HG03342 (cell line): ENCODE measurements around the gene MAPK10.

ENCODE experiments used
- ATAC-seq: cut with Tn5 transposase; IDR thresholded peaks from one replicate; pipeline ENCODE4 v1.9.1; 2021; ENCODE audit warnings: mild to moderate bottlenecking, moderate library complexity; ENCODE audit not compliant: unreplicated experiment

MAPK10 gene

DNA sequence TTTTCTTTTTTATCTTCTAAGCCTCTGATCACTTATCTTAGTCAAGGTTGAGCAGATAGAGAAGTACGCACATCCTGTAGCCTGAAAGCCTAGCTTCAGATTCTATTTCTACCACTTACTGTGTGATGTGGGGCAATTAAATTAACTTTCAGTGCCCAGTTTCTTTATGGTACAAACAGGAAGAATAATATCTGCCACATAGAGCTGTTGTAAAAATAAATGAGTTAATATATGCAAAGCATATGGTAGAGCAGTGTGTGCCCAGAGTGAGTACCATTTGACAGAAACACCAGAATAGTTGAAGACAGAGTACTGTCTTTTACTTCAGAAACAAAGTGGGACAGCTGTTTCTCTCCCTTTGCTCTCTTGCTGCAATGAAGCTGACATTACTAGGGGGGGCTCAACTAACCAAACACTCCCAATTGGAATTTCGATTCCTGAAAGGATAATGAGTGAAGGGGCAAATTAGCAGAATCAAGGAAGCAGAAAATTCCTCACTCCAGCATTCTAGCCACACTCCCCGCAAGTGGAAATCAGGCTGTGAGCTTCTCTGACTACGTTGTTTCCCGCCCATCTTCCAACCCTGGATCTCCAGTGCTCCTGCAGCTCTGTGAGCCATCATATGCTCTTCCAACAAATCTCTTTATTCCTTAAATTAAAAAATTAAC, 80.4 kb downstream of the MAPK10 start:
- no peak for ATAC-seq

DNA sequence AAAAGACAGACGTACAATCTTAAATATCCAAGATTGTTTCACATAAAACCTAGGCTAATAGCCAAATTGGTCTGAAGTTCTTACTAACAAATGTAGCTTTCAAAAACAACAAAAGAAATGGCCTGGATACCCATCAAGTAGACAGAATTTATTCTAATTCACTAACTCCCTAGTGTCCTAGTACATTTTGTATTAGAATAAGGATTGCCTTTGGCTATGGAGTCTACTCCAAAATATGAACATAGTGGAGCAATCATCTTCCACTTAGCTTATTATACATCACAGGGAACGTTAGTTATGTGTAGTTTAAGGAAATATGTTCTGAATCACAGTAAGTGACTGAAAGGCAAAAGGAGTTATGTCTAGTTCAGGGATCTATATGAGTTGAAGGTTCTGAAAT, 81.7 kb downstream of the MAPK10 start:
- ATAC-seq, result no peak

DNA sequence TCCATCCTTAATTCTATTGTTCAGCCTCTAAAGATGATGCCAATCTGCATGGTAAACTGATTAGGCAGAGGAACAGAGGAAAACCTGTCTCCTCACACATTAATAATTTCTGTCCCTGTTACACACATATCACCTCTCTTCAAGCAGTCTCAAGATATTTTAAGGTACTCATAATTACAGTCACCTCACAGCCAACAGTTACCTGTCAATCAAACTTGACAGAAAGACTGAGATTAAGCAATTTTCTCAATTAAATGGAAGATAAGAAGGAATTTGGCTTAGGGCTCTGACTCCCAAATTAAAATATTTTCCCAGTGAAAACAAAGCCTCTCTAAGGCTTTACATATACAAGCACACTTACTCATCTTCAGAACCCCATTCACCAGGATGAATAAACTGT, 85.2 kb downstream of the MAPK10 start:
- no peak for ATAC-seq

DNA sequence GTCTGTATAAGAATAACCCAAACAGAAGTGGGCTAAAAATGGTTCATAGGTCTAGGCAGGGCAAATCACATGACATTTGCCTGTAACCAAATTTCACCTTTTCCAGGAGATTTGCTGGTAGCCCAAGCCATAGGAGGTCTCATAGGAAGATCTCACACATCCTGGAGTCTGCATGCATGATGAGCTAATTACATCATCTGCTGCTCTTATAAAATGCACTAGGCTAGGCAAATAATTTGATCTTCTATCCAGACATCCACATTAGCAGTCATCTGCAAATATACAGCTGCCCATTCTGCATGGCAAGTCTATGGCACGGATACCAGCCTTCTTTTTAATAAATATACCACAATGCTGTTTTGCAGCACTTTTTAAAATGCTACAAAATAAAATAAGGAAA, 87.2 kb downstream of the MAPK10 start:
- ATAC-seq, result no peak

DNA sequence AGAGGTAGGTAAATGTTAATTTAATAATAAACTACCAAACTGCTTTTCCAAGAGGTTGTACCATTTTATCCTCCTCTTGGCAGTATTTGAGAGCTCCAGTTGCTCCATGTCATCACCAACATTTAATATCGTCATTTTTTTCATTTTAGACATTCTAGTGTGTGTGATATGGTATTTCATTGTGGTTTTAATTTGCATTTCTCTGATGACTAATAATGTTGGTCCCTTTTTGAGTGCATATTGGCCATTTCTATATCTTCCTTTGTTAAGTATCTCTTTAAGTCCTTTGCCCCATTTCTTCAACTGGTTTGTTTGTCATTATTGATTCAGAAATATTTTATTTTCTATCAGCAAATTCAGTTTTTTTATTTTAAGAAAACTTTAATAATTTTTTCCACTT, 88.8 kb downstream of the MAPK10 start:
- peak; percentile 58 for ATAC-seq

DNA sequence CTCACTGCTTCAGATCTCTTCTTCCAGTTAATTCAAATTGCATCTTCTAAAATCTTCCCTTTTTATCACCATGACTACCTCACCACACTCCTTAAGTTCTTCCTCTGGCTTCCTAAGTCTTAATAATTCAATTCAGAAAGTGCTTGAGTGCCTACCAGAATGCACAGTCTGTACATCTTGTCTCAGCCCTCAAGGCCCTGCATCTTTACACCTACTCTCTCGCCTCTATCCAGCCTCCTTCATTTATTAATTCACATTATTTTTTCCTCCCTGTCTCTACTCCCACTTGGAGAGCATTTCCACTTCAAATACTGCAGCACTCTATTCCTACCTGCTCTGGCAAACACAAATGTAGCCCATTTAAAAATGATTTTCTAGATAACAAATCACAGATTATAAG, 90.5 kb downstream of the MAPK10 start:
- ATAC-seq, result no peak

DNA sequence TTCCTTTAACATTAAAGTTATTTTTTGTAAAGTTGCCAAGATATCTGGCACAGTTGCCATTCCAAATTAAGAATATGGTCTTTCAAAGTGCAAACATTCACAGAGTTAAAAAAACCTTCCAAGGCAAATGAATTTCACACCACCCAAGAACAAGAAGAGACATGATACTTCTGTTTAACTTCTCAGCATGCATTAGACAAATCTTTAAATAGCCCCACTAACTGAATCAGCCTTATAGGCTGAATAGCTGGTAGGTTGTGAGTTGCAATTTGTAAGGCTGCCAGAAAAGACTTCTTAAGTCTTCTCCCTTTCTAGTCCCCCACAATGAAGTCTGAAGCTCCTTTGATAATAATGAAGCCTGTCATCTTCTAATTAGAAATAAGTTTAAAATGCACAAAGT, 95.6 kb downstream of the MAPK10 start:
- ATAC-seq, result no peak

DNA sequence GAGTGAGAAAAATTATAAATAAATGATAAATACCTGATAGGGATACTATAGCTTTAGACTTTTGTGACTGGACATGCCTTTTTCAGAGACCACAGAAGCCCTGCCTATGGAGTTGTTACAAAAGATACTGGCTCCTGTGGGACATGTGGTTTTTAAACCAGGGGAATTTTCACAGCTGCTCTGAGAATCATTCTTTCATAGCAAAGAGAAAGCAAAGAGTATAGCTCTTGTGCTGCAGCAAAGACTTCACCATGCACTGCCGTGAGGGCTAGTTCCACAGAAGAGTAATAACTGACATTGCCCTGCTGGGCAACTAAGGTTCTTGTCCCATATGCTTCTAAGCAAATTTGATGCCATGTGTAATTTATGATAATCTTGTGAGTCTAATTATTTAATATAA, 98.2 kb downstream of the MAPK10 start:
- no peak for ATAC-seq

DNA sequence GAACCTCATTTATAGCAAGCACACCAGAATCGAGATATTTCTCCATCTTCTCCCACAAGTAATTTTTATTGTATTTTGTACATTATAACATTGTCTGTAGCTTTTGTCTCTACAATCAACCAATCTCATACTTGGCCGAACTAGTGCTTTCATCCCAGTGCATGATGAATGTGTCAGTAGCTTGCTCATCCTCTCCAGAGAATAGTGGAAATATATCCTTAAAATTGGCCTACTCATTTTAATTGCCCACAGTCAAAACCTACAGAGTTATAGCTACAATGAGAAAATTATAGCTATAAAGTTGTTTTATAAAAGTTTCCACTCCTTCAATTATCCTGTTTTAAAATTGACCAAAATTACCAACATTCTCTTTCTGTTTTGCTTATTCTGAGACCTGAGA, 103.8 kb downstream of the MAPK10 start:
- ATAC-seq, result no peak

DNA sequence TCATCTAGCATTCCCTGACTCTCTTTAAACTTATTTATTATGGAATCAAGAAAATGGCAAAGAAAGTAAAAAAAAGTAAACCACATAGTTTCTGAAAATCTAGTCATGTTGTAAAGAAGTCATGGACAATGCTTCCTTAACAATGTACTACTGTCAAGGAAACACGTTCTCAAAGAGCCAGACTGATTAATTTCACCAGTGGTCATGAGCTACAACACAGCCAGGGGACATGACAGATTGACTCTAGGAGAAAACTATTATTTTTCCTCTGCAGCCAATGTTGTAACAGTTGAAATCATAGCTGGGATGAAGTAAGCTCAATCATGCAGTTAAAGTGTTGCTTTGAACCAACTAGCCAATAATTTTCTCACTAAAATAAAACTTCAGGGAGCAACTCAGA, 109.2 kb downstream of the MAPK10 start:
- no peak for ATAC-seq

DNA sequence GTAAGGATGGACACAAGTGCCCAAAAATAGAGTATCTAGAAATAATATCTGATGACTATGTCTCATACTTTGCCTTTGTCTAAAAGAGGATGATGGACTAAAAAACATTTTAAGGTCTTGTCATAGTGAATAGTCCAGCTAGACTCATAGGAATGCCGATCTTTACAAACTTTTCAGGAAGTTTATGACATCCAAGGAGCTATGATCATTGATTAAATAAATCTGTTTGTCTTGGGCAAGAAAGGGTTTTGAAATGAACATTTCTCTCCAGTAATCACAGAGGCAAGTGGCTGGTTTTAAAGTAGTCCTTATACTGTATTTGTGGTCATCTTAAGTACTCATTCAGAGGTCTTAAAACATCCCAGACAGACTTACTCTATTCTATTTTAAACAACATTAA, 109.8 kb downstream of the MAPK10 start:
- no peak for ATAC-seq

DNA sequence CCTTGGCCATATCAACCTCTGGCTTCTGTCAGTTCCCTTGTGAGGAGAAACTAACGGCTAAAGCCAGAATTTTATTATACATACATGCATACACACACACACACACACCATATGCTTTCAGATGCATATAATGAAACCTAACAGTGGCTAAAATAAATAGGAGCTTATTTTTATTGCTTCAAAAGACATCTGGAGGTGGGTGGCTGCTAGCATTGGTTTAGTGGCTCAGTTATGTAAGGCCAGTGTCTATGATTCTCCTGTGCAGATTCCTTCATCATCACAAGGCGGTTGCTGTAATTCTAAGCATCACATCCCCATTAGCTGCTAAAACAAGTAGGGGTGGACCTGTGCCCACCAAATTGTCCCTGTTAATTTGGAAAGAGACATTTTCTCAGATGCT, 110.8 kb downstream of the MAPK10 start:
- ATAC-seq, result no peak

DNA sequence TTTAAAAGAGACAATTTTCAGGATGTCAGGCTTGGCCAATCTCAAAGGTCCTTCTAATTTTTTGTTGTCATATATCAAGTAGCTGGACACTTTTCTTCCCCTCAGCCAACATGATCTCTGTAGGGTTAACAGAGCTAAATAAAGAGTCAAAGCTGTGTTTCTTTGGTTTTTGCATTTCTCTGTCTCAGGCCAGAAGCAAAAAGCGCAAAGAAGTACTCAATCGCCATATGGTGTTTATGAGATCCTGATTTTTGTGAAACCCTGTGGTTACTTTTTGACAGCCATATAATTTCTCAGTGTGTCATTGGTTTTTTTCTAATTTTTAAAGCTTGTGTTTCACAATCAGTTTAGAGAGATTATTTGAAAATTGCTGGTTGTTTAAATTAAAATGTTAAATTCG, 111.9 kb downstream of the MAPK10 start:
- ATAC-seq, result no peak

DNA sequence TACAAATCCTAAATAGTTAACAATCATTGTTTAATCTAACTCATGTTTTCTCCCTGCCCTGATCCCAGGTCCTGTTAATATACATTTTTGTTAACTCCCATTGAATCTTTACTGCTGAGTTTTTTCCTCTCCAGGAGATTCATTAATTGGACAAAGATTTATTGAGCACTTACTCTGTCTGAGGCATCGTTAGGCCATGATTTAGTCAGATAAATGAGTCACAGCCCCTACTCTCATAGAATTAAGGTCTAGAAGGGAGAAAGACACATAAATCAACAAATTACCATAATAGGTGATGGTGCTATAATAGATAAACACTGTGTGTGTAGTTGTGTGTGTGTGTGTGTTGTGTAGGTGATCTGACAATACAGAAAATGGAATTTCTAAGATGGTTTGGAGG, 112.5 kb downstream of the MAPK10 start:
- no peak for ATAC-seq

DNA sequence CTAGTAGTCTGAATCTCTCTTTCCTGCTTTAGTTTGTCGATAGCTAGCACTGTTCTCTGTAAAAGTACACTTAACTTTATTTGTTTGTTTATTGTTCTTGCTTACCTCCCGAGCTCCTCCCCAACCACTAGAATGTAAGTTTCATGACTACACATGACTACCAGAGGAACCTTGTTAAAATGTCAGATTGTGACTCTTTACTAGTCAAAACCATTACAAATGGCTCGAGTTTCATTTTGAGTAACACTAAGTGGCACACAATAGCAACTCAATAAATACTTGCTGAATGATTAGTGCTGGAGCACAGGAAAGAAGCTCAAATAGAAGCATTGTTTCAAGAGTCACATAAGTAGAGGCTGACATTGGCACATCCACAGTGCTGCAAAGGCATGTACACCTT, 116.1 kb downstream of the MAPK10 start:
- ATAC-seq, result no peak

DNA sequence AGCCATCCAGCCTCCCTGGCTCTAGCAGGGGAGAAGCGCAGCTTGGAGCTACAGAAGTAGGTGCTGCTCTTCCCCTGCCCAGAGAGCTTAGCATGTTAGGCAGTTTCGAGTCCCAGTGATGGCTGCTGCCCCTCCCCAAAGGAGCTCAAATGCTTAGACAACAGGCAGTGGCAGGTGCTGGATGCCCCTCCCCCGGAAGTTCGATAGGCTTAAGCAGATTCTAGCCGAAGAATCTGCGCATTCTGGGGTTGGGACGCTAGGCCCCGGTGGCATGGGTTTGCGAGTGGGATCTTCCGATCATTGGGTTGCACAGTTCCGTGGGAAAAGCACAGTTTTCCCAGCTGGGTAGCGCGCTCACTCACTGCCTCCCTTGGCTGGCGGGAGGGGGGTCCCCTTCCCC, 117.2 kb downstream of the MAPK10 start:
- ATAC-seq, result no peak

DNA sequence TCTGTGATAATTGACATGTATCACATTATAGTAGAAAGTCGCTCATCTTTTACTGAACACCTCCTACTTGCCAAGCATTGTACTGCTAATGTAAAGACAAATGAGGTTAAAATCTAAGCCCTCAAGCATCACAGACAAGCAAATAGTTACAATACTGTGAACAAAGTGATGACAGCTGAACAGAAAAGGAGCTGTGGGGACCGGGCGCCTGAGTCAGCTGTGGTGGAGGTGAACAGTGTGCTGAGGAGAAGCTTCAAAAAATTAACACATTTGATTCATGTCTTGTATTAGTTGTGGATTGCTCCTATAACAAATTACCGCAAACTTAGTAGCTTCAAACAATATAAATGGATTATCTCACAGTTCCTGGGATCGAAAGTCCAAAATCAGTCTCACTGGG, 124.3 kb downstream of the MAPK10 start:
- no peak for ATAC-seq

DNA sequence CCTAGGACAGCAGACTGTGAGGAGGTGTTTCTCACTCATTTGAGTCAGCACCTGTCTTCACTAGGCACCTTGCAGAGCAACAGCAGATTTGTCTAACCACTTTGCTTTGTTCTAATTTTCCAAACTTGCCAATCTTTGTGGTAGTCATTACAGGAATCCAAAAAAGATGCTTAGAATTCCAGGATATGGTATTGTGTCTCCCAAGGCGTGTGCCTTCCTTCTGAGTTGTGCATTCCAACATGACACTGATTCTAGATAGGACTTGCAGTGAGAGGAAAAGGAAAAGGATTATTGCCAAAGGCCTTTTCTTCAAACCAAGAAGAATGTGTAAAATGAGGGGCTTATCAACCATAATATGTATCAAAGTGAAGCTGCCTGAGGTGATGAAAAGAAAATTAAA, 126.2 kb downstream of the MAPK10 start:
- no peak for ATAC-seq

DNA sequence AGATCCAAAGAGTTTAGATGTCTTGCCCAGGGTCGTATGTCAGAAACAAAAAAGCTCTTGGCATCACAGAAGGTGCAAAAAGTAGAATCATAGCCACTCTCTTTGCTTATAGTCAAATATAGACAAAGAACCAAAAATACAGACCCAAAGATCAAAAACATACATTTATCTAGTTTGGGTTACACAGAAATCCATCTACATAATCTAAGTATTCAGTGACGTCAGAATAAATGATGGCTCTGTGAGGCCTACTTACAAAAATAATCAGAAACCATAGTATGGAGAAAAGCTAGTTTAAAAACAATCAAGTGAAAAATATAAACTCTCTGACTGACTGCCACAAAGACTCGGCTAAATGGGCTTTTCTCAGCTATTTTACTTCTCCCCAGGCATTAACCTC, 126.8 kb downstream of the MAPK10 start:
- ATAC-seq, result no peak

DNA sequence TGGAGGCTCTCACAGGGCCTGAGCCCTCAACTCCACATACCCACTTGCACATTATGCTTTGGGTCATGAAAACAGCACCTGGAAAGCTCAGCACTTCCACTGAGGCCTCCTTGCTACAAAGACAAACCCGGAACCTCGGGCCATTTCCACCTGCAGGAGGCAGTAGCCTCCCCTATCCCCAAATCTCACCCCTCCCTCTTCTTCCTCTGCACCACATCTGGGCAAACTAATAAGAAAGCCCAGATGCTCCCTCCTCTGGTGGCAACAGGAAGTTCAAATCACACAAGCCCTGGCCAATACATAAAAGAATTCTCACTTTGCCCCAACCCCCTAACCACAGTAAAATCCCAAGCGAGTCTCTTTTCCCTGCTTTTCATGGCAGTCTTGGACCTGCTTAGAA, 136.4 kb downstream of the MAPK10 start:
- ATAC-seq, result peak; percentile 91

DNA sequence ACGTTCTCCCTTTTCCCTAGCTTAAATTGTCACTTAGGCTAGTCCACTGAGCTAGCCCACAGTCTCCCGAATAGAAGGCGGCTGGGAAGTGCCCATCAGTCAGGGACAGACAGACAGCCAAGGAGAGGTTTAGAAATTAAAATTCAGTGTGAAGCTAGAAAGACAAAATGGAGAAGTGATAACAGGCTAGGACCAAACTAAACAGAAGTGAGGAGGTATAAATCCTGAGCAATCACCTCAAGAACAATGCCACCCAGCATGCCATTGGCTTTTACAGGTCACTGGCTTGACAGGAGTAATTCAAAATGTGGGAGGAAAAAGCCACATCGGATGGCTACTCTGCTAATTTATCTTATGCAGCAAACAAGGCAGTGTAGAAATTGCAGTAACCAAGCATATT, 138.9 kb downstream of the MAPK10 start:
- ATAC-seq, result no peak

DNA sequence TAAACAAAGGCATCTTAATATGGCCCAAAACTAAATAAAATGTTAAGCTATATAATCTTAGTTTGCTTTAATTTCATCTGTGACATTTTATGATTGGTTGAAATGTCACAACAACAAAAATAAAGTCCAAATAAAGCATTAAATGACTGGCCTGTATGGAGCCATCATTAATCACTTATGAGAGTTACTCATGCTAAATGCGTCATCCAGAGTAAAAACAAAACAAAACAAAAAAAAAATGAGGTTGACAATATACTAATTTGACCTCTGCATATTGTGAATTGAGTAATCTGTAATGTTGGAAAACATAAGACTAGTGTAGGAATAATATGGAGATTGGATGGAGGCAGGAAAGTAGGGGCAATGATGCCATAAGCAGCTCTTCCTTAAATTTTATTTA, 139.7 kb downstream of the MAPK10 start:
- ATAC-seq, result no peak

DNA sequence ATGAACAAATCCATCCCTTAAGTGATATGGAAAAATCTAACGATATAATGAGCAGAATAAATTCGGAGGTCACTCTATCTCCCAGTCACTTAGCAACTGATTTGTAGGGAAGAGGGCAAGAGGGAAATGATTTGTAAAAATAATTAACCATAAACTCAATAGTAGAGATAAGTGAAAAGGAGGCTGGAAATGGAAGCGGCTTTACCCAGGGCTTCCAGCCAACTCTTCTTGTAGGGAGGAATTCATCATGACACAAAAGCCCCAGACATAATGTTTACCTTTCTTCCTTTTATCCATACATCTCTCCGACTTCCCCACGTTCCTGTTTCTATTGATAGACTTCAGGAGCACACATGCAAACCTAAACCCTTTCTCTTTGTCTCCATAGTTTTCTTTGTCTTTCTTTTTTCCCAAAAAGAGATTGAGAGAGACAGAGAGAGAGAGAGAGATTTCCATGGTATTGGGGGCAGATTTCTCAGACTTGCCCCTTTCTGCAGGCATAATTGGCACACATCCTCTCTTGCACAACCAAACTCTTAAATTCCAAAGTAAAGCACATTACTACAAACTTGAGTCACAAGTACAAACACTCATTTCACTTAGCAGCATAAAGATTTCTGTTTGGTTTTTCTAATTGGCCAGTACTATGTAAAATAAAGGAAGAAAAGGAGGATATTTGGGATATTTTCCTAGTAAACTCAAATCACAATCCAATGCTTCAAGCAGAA, 140.9 kb downstream of the MAPK10 start:
- no peak for ATAC-seq
